ENCODE data around the gene DRG2.

DRG2 gene

GRCh38 chr17:18100616-18101015 is 12.9 kb downstream of the DRG2 start:
- Histone ChIP-seq H3K4me1 (ENCODE audit: insufficient read depth, low read length, poor library complexity, severe bottlenecking) (no peaks in the 10 kb centered on the region), H4K20me1 (ENCODE audit: insufficient read depth, low read length, poor library complexity, severe bottlenecking) (no peaks in the 10 kb centered on the region), H3K4me3 (ENCODE audit: low read length, poor library complexity, severe bottlenecking) (no peak overlapping the region), H3K4me2 (ENCODE audit: low read depth, low read length, poor library complexity, severe bottlenecking) (no peak overlapping the region), H2AFZ (ENCODE audit: low read length) (no peak overlapping the region), H3K36me3 (ENCODE audit: insufficient read depth, low read length) (peaks cover 23% of the 10 kb centered on the region; the same call in 1 of the 2 replicates), H3K9me2 (replicated peaks; ENCODE audit: low read depth, low read length) (no peaks in the 10 kb centered on the region), H3F3A (ENCODE audit: low read depth) (no peaks in the 10 kb centered on the region), H3K9me3 (ENCODE audit: insufficient read depth, low read depth, low read length) (no peaks in the 10 kb centered on the region), H3K9ac (ENCODE audit: low read depth, low read length, poor library complexity, severe bottlenecking) (no peak overlapping the region), H3K79me2 (ENCODE audit: insufficient read depth, low read length) (no peaks in the 10 kb centered on the region), H3K27me3 (ENCODE audit: insufficient read depth, low read length, poor library complexity, severe bottlenecking) (no peaks in the 10 kb centered on the region)
- TF ChIP-seq CTCF (conservative IDR thresholded peaks at IDR 0.05; ENCODE audit: low read length) (no peak), EZH2phosphoT487 (IDR thresholded peaks at IDR 0.05; ENCODE audit: borderline replicate concordance) (no peak)

- Histone ChIP-seq H2AFZ (ENCODE audit: low read length) (no peak overlapping the region), H3K27me3 (ENCODE audit: insufficient read depth, low read length, poor library complexity, severe bottlenecking) (no peaks in the 10 kb centered on the region), H3K4me3 (ENCODE audit: low read length, poor library complexity, severe bottlenecking) (no peak overlapping the region), H3K4me1 (ENCODE audit: insufficient read depth, low read length, poor library complexity, severe bottlenecking) (no peaks in the 10 kb centered on the region), H3K79me2 (ENCODE audit: insufficient read depth, low read length) (no peaks in the 10 kb centered on the region), H3K36me3 (ENCODE audit: insufficient read depth, low read length) (peaks cover 23% of the 10 kb centered on the region; the same call in 1 of the 2 replicates), H4K20me1 (ENCODE audit: insufficient read depth, low read length, poor library complexity, severe bottlenecking) (no peaks in the 10 kb centered on the region), H3K9me3 (ENCODE audit: insufficient read depth, low read depth, low read length) (no peaks in the 10 kb centered on the region), H3K9me2 (replicated peaks; ENCODE audit: low read depth, low read length) (no peaks in the 10 kb centered on the region), H3K9ac (ENCODE audit: low read depth, low read length, poor library complexity, severe bottlenecking) (no peak overlapping the region), H3F3A (ENCODE audit: low read depth) (no peaks in the 10 kb centered on the region), H3K4me2 (ENCODE audit: low read depth, low read length, poor library complexity, severe bottlenecking) (no peak overlapping the region)
- TF ChIP-seq CTCF (conservative IDR thresholded peaks at IDR 0.05; ENCODE audit: low read length), result no peak
- no peak for TF ChIP-seq EZH2phosphoT487 (IDR thresholded peaks at IDR 0.05; ENCODE audit: borderline replicate concordance)
These were observed 14.1 kb downstream of the DRG2 start for GRCh38 chr17:18101828-18102227.

GRCh38 chr17:18102640-18103039 is 14.9 kb downstream of the DRG2 start:
- TF ChIP-seq EZH2phosphoT487 (IDR thresholded peaks at IDR 0.05; ENCODE audit: borderline replicate concordance), result no peak
- H3K36me3 ChIP-seq (ENCODE audit: insufficient read depth, low read length), result peaks cover 23% of the 10 kb centered on the region; the same call in 1 of the 2 replicates
- H3K4me3 ChIP-seq (ENCODE audit: low read length, poor library complexity, severe bottlenecking), result no peak overlapping the region
- no peaks in the 10 kb centered on the region for H3F3A ChIP-seq (ENCODE audit: low read depth)
- H3K9me3 ChIP-seq (ENCODE audit: insufficient read depth, low read depth, low read length), result no peaks in the 10 kb centered on the region
- H3K9ac ChIP-seq (ENCODE audit: low read depth, low read length, poor library complexity, severe bottlenecking), result no peak overlapping the region
- no peak overlapping the region for H2AFZ ChIP-seq (ENCODE audit: low read length)
- H3K9me2 ChIP-seq (replicated peaks; ENCODE audit: low read depth, low read length), result no peaks in the 10 kb centered on the region
- no peaks in the 10 kb centered on the region for H3K4me1 ChIP-seq (ENCODE audit: insufficient read depth, low read length, poor library complexity, severe bottlenecking)
- H4K20me1 ChIP-seq (ENCODE audit: insufficient read depth, low read length, poor library complexity, severe bottlenecking), result no peaks in the 10 kb centered on the region
- H3K79me2 ChIP-seq (ENCODE audit: insufficient read depth, low read length), result no peaks in the 10 kb centered on the region
- H3K4me2 ChIP-seq (ENCODE audit: low read depth, low read length, poor library complexity, severe bottlenecking), result no peak overlapping the region
- H3K27me3 ChIP-seq (ENCODE audit: insufficient read depth, low read length, poor library complexity, severe bottlenecking), result no peaks in the 10 kb centered on the region

GRCh38 chr17:18105027-18105426 is 17.3 kb downstream of the DRG2 start:
- Histone ChIP-seq H3K9ac (ENCODE audit: low read depth, low read length, poor library complexity, severe bottlenecking) (no peak overlapping the region), H3F3A (ENCODE audit: low read depth) (no peaks in the 10 kb centered on the region), H3K36me3 (ENCODE audit: insufficient read depth, low read length) (peaks cover 10% of the 10 kb centered on the region; the same call in 1 of the 2 replicates), H3K9me2 (replicated peaks; ENCODE audit: low read depth, low read length) (no peaks in the 10 kb centered on the region), H3K4me2 (ENCODE audit: low read depth, low read length, poor library complexity, severe bottlenecking) (no peak overlapping the region), H3K4me3 (ENCODE audit: low read length, poor library complexity, severe bottlenecking) (no peak overlapping the region), H3K79me2 (ENCODE audit: insufficient read depth, low read length) (no peaks in the 10 kb centered on the region), H3K27me3 (ENCODE audit: insufficient read depth, low read length, poor library complexity, severe bottlenecking) (no peaks in the 10 kb centered on the region), H3K9me3 (ENCODE audit: insufficient read depth, low read depth, low read length) (no peaks in the 10 kb centered on the region), H2AFZ (ENCODE audit: low read length) (no peak overlapping the region), H4K20me1 (ENCODE audit: insufficient read depth, low read length, poor library complexity, severe bottlenecking) (no peaks in the 10 kb centered on the region), H3K4me1 (ENCODE audit: insufficient read depth, low read length, poor library complexity, severe bottlenecking) (peaks cover 5% of the 10 kb centered on the region)
- no peak for TF ChIP-seq EZH2phosphoT487 (IDR thresholded peaks at IDR 0.05; ENCODE audit: borderline replicate concordance)
- no peak for TF ChIP-seq CTCF (conservative IDR thresholded peaks at IDR 0.05; ENCODE audit: low read length)
